UCSD-AML1 (cell line): ENCODE data around the gene ZNF487.
"Not testable (repeated sequence)": the region's sequence is repeated elsewhere in the genome, so short reads cannot be mapped to it uniquely, and the experiment has no call there.

Source experiments
- DNase-seq: peaks from one replicate; lab custom pipeline; 2025; ENCODE audit not compliant: unreplicated experiment; lab: John Stamatoyannopoulos, UW

ZNF487 gene

GRCh38 chr10:43403911-43404703, 32.8 kb upstream of the ZNF487 start:
- DNase-seq: no peak

GRCh38 chr10:43404704-43405084, 32.2 kb upstream of the ZNF487 start:
- no peak for DNase-seq

- DNase-seq: peak; percentile 56
These were observed 29.7 kb upstream of the ZNF487 start for GRCh38 chr10:43407148-43407575.

- peak; percentile 85 for DNase-seq
These were observed 29.2 kb upstream of the ZNF487 start for GRCh38 chr10:43407576-43408330.

- DNase-seq: no peak
These were observed 28.6 kb upstream of the ZNF487 start for GRCh38 chr10:43408331-43408709.

GRCh38 chr10:43408710-43409384, 28.1 kb upstream of the ZNF487 start, which contains the start of gene HNRNPF:
HNRNPF (minus strand) TSS chr10:43409186; CDS start chr10:43387884, 21,302 bp downstream.
- peak; percentile 97 for DNase-seq

GRCh38 chr10:43409385-43410109, 27.4 kb upstream of the ZNF487 start:
- DNase-seq: peak; percentile 57

GRCh38 chr10:43410345-43410744, 26.6 kb upstream of the ZNF487 start:
- DNase-seq: no peak

GRCh38 chr10:43411536-43411935, 25.4 kb upstream of the ZNF487 start:
- DNase-seq: no peak

GRCh38 chr10:43415544-43415943, 21.4 kb upstream of the ZNF487 start:
- DNase-seq: no peak

- peak; percentile 90 for DNase-seq
These were observed 18.8 kb upstream of the ZNF487 start for GRCh38 chr10:43417950-43418768.

GRCh38 chr10:43419997-43420368, 16.9 kb upstream of the ZNF487 start:
- no peak for DNase-seq

GRCh38 chr10:43420369-43421200, 16.3 kb upstream of the ZNF487 start:
- peak; percentile 90 for DNase-seq

GRCh38 chr10:43421201-43421507, 15.8 kb upstream of the ZNF487 start:
- DNase-seq: no peak

GRCh38 chr10:43421519-43421918, 15.4 kb upstream of the ZNF487 start:
- DNase-seq: no peak

- not testable (repeated sequence) for DNase-seq
These were observed 15.0 kb upstream of the ZNF487 start for GRCh38 chr10:43421944-43422343.

GRCh38 chr10:43424416-43424815, 12.5 kb upstream of the ZNF487 start:
- no peak for DNase-seq

GRCh38 chr10:43426476-43426875, 10.4 kb upstream of the ZNF487 start:
- not testable (repeated sequence) for DNase-seq

- no peak for DNase-seq
These were observed 9.6 kb upstream of the ZNF487 start for GRCh38 chr10:43427166-43427825.
